Common myeloid progenitor, CD34-positive (primary cell): ENCODE results near the gene ADM2.

ENCODE experiments used
- CTCF ChIA-PET: fragments of 350-600 bp; sonication (Branson Sonifier 250); formaldehyde crosslinking; loops from one replicate; lab custom pipeline; 2021; ENCODE audit warnings: antibody characterized with exemption; lab: Charles Lee
- POLR2A ChIA-PET: fragments of 350-600 bp; sonication (Branson Sonifier 250); formaldehyde crosslinking; loops from one replicate; lab custom pipeline; 2021; ENCODE audit warnings: antibody characterized with exemption; lab: Charles Lee
- DNase-seq, 3 donors: peaks; one replicate each; pipeline versions ENCODE4 v3.0.0 to v3.0.0-alpha.2; 2013
- H3K27ac ChIP-seq, 2 experiments: 1 replicate in 1 of 2; 2 replicates in 1 of 2; pipeline ENCODE4 v1.7.0; 2013; ENCODE audit warnings: inconsistent platforms in 2 of 2, low read length in 2 of 2, mild to moderate bottlenecking in 2 of 2, low read depth in 1 of 2, moderate library complexity in 1 of 2; ENCODE audit not compliant: severe bottlenecking in 2 of 2, insufficient read depth in 1 of 2, poor library complexity in 1 of 2
- H3K27me3 ChIP-seq, 5 experiments: replicated peaks in 2 of 5; 1 replicate in 3 of 5; 2 replicates in 2 of 5; pipeline versions ENCODE4 v1.6.1 to v1.7.0; 2013; ENCODE audit warnings: low read length in 4 of 5, mild to moderate bottlenecking in 2 of 5, moderate library complexity in 2 of 5, inconsistent platforms in 1 of 5; ENCODE audit not compliant: insufficient read depth in 5 of 5, control insufficient read depth in 4 of 5
- H3K36me3 ChIP-seq, 4 experiments: 1 replicate in 2 of 4; 2 replicates in 2 of 4; pipeline versions ENCODE4 v1.6.1 to v1.7.0; 2013; ENCODE audit warnings: low read length in 3 of 4, control low read depth in 1 of 4, mild to moderate bottlenecking in 1 of 4; ENCODE audit not compliant: control insufficient read depth in 4 of 4, insufficient read depth in 4 of 4
- H3K4me1 ChIP-seq, 4 experiments: 1 replicate in 3 of 4; 2 replicates in 1 of 4; pipeline versions ENCODE4 v1.6.1 to v1.7.1; 2013; ENCODE audit warnings: low read length in 3 of 4, mild to moderate bottlenecking in 3 of 4, control low read depth in 1 of 4, inconsistent platforms in 1 of 4, moderate library complexity in 1 of 4; ENCODE audit not compliant: control insufficient read depth in 4 of 4, insufficient read depth in 4 of 4; ENCODE audit errors: control extremely low read depth in 1 of 4
- H3K4me3 ChIP-seq, 7 experiments: 1 replicate in 4 of 7; 2 replicates in 3 of 7; pipeline versions ENCODE4 v1.5.1 to v1.7.0; 2013; ENCODE audit warnings: mild to moderate bottlenecking in 7 of 7, low read length in 6 of 7, moderate library complexity in 6 of 7, inconsistent platforms in 2 of 7, low read depth in 2 of 7, control low read depth in 1 of 7; ENCODE audit not compliant: insufficient read depth in 4 of 7, control insufficient read depth in 1 of 7; ENCODE audit errors: extremely low read depth in 1 of 7
- H3K9me3 ChIP-seq, 5 experiments: 1 replicate in 4 of 5; 2 replicates in 1 of 5; pipeline versions ENCODE4 v1.6.1 to v1.7.1; 2013; ENCODE audit warnings: low read length in 4 of 5, mild to moderate bottlenecking in 2 of 5, inconsistent platforms in 1 of 5, low read depth in 1 of 5, moderate library complexity in 1 of 5; ENCODE audit not compliant: control insufficient read depth in 4 of 5, insufficient read depth in 2 of 5; ENCODE audit errors: control extremely low read depth in 1 of 5
- WGBS: methylation state at CpG from one replicate; pipeline ENCODE4 v1.1.5; 2013; ENCODE audit not compliant: insufficient coverage; 5-methylcytosine and 5-hydroxymethylcytosine counted together

Gene ADM2

DNA sequence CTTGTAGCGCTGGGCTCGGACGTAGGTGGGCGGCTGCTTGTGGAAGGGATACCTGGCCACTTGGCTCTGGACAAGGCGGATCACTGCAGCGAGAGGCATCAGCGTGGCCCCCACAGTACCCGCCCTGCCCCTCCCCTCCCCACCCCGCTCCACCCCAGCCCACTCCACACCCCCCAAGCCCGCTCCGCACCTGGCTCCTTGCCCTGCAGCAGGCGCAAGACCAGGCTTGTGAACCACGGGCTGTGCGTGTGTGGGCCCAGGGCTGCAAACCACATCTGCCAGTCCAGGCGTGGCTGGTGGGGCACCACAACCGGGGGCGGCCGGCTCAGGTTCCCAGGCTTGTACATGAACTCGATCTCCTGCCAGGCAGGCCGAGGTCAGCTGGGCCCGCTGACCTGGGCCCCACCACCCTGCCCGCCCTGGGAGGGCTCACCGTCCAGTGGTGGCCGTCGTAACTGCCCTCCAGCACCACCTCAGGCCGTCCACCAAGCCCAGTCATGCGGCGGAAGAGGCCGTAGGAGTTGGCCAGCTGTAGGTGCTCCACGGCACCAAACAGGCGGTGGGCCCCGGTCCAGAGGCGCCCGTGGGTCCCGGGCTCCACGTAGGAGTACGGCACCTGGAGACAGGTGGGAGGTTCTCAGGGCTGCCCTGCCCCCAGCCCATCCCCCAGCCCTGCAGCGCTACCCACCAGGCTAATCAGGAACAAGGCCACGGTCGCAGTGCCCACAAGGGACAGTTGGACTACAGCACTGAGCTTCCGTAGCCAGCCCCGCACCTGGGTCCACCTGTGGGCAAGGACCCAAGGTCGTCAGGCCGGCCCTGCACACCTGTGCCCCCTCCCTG lies 23.2 kb downstream of the ADM2 start:
- WGBS, result 96% methylated on average over 29 of the region's 44 CpGs
- no peak for DNase-seq
- ChIA-PET CTCF (no interaction called here), POLR2A (no interaction called here)
- peaks cover 6 to 29% (median 19%) of the 10 kb centered on the region in 4 experiments for H3K36me3 ChIP-seq
- H3K27ac ChIP-seq, result no peak overlapping the region
- H3K9me3 ChIP-seq, result no peaks in the 10 kb centered on the region
- no peak overlapping the region for H3K4me3 ChIP-seq
- H3K4me1 ChIP-seq, result peaks cover 7 to 23% (median 23%) of the 10 kb centered on the region in 4 experiments
- no peaks in the 10 kb centered on the region for H3K27me3 ChIP-seq

- Histone ChIP-seq H3K4me3 (no peak overlapping the region), H3K4me1 (peaks cover 7 to 24% (median 23%) of the 10 kb centered on the region in 4 experiments), H3K27ac (no peak overlapping the region), H3K36me3 (peaks cover 6 to 29% (median 19%) of the 10 kb centered on the region in 4 experiments), H3K9me3 (no peaks in the 10 kb centered on the region), H3K27me3 (no peaks in the 10 kb centered on the region)
- CTCF ChIA-PET, result interaction anchor here (1.3 kb wide), 1 partner anchor 20 kb away, joined by 3 read pairs; the partner anchor contains the start of gene SCO2
- 97% methylated on average over 8 of the region's 14 CpGs for WGBS
- DNase-seq, result no peak
- POLR2A ChIA-PET, result no interaction called here
These were observed 24.0 kb downstream of the ADM2 start for GRCh38 chr22:50505276-50505775.

GRCh38 chr22:50505776-50506610 lies 24.6 kb downstream of the ADM2 start:
- Histone ChIP-seq H3K27me3 (no peaks in the 10 kb centered on the region), H3K4me1 (peaks cover 7 to 24% (median 23%) of the 10 kb centered on the region in 4 experiments), H3K36me3 (peaks cover 6 to 29% (median 19%) of the 10 kb centered on the region in 4 experiments), H3K9me3 (no peaks in the 10 kb centered on the region), H3K27ac (no peak overlapping the region), H3K4me3 (peak overlapping the region in 4 of 7 experiments; percentile 82 to 97 (median 88))
- CTCF ChIA-PET, result interaction anchor here (1.3 kb wide), 1 partner anchor 19 kb away, joined by 3 read pairs; the partner anchor contains the start of gene SCO2
- 95% methylated on average over 37 of the region's 41 CpGs for WGBS
- no peak for DNase-seq
- POLR2A ChIA-PET, result no interaction called here

DNA sequence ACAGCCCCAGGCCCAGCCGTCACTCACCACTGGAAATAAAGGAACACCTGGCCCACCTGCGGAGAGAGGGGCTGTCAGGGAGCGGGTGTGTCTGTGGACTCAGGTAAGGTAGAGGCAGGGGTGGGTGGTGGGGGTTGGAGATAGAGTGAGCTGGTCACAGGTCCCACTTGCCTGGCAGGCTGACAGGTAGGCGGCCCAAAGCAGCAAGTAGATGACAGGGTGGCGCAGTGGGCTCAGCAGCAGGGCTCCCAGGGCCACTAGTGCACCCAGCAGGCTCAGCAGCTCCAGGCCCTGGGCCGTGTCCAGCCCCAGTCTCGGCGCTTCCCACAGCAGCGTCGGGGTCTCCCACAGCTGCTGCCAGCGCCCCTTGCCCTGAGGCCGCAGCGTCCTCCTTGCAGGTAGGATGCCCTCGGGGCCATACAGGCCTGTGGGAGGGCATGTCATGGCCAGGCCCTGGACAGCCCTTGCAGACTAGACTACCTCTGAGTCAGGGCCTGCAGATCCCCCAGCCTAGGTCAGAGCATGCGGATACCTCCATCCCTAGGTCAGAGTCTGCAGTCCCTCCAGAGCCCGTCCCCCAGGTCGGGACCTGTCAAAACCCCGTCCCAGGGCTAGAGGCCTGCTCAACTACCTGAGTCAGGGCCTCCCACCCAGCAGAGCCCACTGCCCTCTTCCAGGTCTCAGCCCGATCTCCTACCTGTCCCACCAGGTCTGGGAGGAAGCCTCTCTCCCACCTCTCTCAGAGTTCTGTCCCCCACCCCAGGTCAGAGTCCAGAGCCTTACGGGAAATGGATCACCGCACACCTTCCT lies 25.5 kb downstream of the ADM2 start:
- Histone ChIP-seq H3K4me1 (peaks cover 7 to 24% (median 23%) of the 10 kb centered on the region in 4 experiments), H3K27ac (peak overlapping the region; percentile 66 to 85), H3K27me3 (no peaks in the 10 kb centered on the region), H3K4me3 (peak overlapping the region; percentile 82 to 97 (median 89)), H3K9me3 (no peaks in the 10 kb centered on the region), H3K36me3 (peaks cover 6 to 29% (median 19%) of the 10 kb centered on the region in 4 experiments)
- CTCF ChIA-PET, result interaction anchor here (1.3 kb wide), 1 partner anchor 19 kb away, joined by 3 read pairs; the partner anchor contains the start of gene SCO2
- WGBS, result 43% methylated on average over 13 of the region's 21 CpGs
- no peak for DNase-seq
- POLR2A ChIA-PET, result interaction anchor here (1.2 to 1.6 kb wide), 2 partner anchors 20 to 39 kb away, joined by 3 to 9 read pairs; partner anchors contain the start of gene KLHDC7B

DNA sequence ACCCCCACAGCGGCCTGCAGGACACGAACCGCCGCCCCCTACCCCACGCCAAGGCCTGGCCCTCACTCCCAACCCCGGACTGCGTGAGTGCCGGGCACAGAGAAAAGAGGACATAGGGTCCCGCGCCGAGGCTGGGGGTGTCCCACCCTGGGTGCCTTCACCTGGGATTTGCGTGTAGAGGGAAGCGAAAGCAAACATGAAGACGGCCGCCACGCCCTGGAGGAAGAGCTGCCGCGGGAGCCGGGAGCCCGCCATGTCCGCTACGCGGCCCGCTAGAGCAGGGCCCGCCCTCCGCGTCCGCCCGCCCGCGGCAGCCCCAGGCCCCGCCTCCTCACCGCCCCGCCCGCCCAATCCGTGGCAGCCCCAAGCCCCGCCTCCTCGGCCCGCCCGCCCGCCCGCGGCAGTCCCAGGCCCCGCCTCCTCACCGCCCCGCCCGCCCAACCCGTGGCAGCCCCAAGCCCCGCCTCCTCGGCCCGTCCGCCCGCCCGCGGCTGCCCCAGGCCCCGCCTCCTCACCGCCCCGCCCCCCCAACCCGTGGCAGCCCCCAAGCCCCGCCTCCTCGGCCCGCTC lies 26.2 kb downstream of the ADM2 start, which contains the start of gene LMF2:
TSS of gene LMF2 (minus strand) at position 282 of the 570 bp plus-strand sequence. CDS start at position 255, 27 bp downstream.
- no peaks in the 10 kb centered on the region for H3K27me3 ChIP-seq
- ChIA-PET POLR2A (interaction anchor here (0.8 to 1.7 kb wide), 6 partner anchors 14 to 40 kb away, joined by 3 to 9 read pairs (median 4); partner anchors contain the start of gene KLHDC7B), CTCF (interaction anchor here (0.7 to 4.3 kb wide), 5 partner anchors 9 to 196 kb away, joined by 3 to 25 read pairs (median 3); partner anchors contain the start of gene SCO2)
- H3K27ac ChIP-seq, result peak within 1 kb of the TSS; percentile 66 to 85
- no peaks in the 10 kb centered on the region for H3K9me3 ChIP-seq
- peak within 1 kb of the TSS; percentile 88 to 97 (median 89) for H3K4me3 ChIP-seq
- H3K36me3 ChIP-seq, result peaks cover 8 to 31% (median 19%) of the 10 kb centered on the region in 4 experiments
- peaks cover 7 to 24% (median 23%) of the 10 kb centered on the region in 4 experiments for H3K4me1 ChIP-seq
- WGBS, result 0% methylated on average over 14 of the region's 62 CpGs
- DNase-seq, result no peak
